ENCODE results near the gene RINL.
A peak's percentile ranks its signal among the peaks of the same experiment; 100 is the strongest.
"Not testable (repeated sequence)": the region's sequence is repeated elsewhere in the genome, so short reads cannot be mapped to it uniquely, and the experiment has no call there.

RINL gene

GRCh38 chr19:38904581-38905539 lies 26.8 kb upstream of the RINL start:
- DNase-seq, result no peak

DNA sequence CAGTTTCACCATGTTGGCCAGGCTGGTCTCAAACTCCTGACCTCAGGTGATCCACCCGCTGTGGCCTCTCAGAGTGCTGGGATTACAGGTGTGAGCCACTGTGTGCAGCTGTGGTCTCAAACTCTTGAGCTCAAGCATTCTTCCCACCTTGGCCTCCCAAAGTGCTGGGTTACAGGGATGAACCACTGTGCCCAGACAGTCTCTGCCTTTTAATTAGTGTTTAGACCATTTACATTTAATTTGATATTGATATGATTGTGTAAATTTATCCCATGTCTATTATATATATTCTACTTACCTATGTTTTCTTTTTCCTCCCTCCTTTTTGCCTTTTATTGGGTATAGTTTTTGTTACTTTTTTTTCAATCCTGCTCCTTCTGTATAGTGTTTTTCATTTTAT lies 23.6 kb upstream of the RINL start:
- no peak for DNase-seq

DNA sequence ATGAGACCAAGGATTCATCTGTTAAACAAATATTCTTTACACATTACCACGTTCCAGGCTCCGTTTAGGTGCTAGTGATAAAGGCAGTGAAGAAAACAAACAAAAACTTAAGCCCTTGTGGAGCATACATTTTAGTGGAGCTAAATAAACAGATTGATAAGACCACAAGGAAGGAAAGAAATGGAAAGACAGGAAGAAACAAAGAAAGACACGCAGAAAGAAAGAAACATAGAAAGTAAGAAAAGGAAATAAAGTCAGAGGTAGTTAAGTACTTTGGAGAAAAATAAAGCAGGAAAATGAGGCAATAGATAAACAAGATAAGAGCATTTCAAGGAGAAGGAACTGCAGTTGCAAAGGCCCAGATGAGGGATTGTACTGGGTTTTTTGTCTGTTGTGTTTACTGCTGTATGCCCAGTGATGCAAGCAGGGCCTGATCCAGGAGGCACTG lies 22.7 kb upstream of the RINL start:
- no peak for DNase-seq

- DNase-seq, result no peak
Observed at GRCh38 chr19:38900202-38900629, 22.1 kb upstream of the RINL start.

- DNase-seq, result peak; percentile 96 to 97
Observed at GRCh38 chr19:38899447-38900201, 21.5 kb upstream of the RINL start, which contains the start of the genes NFKBIB and SIRT2. TSS of gene NFKBIB (plus strand) at chr19:38899969. CDS start at chr19:38900033, 64 bp downstream. TSS of gene SIRT2 (minus strand) at chr19:38899618. CDS start at chr19:38899521, 97 bp downstream.

DNA sequence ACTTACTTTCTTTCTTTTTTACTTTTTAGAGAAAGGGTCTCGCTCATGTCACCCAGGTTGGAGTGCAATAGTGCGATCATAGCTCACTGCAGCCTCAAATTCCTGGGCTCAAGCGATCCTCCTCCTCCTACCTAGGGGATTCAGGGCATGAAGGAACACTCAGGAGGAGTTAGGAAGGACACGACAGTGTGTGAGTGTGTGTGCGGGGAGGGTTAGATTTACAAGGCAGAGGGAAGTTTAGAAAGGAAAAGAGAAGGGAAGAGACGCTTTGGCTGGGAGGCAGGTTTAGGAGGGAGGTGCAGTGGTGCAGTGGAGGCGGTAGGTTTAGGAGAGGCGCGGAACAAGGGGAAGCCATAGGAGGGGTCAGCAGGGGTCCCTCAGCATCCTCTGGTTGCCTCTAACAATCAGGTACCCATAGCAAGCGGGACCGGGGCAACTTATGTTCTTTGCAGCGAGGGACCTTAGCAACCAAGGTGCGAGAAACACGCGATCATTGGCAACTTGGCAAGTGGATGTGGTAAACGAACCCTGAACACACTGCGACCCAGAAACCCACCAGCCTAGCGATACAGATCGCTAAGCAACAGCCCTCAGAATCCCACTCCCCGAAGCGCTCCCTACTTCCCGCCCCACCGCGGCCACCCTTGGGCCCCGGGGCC lies 20.8 kb upstream of the RINL start:
- DNase-seq, result no peak

DNA sequence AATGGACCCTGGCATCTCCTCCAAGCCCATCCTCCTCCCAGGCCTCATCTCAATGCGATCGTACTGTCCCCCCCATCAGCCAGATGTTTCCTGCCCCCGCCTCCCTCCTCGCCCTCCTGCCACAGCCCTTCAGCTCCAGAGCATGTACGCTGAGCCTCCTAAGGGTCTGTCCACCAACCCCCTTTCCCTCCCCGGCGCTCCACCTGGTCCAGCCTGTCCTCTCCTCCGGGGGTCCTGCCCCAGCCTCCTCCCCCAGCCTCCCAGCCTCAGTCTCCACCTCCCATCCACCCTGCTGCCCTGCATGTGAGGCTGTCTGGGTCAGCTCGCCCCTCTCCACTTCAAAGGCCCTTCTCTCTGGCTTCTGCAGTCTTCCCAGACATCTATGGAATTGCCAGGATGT lies 16.9 kb upstream of the RINL start:
- DNase-seq, result no peak

- DNase-seq, result no peak
Observed at GRCh38 chr19:38893341-38893771, 15.3 kb upstream of the RINL start.

DNA sequence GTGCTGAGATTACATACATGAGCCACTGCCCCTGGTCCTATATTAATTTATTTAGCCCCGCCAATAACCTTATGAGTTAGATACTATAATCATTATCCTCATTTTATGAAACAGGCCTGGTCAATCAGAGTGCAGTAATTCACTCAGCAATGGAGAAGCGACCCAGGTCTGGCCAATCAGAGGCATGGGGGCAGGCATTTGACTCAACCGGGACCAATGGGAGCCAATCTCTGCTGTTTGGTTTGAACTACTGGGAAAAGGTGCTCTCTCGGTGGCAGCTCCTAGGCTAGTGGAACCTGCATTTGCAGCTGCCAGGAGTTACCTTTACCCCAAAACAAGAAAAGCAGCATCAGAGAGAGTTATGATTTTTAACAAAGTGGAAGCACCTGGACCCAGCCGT lies 14.8 kb upstream of the RINL start:
- DNase-seq, result no peak

GRCh38 chr19:38891771-38892170 lies 13.7 kb upstream of the RINL start:
- no peak for DNase-seq

DNA sequence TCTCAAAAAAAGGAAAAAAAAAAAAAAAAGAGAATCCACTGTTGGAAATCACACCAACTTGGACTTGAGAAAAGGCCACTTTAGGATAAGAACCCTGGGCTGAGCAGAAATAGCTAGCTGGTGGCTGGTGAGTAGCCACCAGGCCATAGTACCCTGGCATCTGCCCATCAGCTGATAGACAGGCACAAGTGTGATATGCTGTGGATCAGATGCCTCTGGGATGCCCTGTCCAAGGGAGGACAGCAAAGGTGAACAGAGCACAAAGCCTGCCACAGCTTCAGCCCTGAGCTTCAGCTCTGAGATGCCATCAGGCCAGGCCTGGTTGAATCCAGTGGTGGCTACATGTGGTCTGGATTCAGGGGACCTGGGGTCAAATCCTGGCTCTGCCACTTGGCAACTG lies 12.6 kb upstream of the RINL start:
- DNase-seq, result no peak

DNA sequence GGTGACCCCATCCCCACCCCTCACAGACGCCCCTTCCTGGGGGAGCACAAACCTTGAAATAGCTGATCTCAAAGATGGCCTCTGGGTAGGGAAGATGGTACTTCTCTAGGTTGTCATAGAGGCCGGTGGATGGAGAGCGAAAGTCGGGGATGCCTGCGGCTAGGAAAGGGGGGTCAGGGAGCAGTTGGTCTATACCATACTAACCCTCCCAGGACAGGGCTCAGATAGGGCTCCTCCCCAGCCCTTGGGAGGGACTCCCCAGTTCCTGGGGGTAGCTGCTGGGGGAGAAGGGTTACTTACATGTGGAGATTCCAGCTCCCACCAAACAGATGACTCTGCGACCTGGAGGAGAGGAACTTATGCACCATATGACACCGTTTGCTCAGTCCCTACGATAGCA lies 11.7 kb upstream of the RINL start:
- DNase-seq, result no peak

- no peak for DNase-seq
Observed at GRCh38 chr19:38888876-38889275, 10.8 kb upstream of the RINL start.

GRCh38 chr19:38884691-38885090 lies 6.6 kb upstream of the RINL start:
- not testable (repeated sequence) for DNase-seq

DNA sequence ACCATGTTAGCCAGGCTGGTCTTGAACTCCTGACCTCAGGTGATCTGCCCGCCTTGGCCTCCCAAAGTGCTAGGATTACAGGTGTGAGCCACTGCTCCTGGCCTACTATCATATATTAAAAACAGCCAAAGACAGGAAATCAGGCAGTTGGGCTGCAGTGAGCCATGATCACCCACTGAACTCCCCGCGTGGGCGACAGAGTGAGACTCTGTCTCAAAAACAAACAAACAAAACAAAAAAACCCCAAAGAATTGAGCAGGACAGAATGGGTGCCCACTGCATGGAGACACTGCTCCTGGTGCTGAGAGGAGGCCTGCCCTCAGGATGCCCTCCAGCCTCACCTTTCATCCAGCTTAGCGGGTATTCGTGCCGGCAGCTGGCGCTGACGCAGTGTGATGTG lies 5.2 kb upstream of the RINL start:
- no peak for DNase-seq

DNA sequence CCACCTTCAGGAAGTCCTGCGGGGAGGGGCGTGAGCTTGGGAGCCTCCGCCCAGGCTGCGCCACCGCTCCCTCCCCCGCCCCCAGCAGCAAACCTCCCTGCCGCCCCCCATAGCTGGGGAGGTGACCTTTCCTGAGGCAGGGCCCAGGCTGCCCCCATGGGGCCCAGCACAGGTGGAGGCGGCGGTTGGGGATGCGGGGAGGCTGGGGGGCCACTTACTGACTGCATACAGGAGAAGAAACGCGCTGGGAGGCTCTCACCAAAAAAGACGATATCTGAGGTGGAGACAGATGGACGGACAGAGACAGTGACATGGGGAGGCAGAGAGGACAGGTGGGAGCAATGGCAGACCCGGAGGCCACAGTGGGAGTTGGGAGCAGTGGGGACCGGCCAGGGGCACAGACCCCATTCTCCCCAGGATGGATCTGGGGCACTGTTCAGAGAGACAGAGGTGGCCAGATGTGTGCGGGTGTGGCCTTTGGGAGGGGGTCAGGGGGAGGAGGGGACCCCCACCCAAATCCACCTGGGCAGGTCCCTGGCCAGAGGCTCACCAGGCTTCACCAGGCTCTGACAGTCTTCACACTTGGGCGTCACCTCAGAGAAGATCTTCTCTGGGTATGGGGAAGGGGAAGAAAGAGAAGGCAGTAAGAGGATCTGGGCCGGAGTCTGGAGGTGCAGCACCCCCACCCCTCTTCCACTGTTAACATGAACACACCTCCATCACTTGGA lies 3.0 kb upstream of the RINL start:
- DNase-seq, result no peak

DNA sequence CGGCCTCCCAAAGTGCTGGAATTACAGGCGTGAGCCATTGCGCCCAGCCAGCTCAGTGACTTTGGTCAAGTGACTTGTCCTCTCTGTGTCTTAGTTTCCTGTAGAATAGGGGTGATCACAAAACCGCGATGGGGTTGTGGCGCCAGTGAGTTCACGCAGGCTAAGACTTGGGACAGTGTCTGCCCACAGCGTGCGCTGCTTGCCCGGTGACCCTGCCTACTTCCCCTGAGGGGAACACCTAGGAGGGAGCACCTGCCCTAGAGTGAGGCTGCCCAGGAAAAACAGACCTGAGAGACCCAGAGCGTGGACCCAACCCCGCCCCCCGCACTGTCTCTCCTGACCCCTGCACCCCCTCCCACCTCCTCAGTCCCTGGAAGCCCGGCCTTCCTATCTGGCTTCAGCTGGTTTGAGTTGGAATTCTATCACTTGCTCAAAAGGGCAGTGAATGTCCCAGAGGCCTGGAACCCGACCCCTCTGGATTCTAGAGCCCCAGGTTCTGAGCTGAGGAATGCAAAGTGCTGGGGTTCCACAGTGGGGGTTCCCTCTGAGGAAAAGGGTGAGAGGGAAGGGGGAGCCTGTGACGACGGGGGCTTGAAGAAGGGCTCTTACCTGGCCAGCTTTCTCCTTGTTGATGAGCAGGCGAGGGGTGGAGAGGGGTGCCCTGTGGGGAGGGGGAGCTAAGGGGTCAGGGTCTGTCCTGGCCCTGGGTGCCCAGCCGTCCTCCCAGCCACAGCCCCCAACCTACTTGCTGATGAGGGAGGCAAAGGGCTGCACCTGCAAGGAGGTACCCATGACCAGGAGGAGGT lies 2.2 kb upstream of the RINL start:
- no peak for DNase-seq

GRCh38 chr19:38879400-38879751 lies 1.3 kb upstream of the RINL start:
- DNase-seq, result no peak

- no peak for DNase-seq
Observed at GRCh38 chr19:38878575-38879399, 712 bp upstream of the RINL start.

DNA sequence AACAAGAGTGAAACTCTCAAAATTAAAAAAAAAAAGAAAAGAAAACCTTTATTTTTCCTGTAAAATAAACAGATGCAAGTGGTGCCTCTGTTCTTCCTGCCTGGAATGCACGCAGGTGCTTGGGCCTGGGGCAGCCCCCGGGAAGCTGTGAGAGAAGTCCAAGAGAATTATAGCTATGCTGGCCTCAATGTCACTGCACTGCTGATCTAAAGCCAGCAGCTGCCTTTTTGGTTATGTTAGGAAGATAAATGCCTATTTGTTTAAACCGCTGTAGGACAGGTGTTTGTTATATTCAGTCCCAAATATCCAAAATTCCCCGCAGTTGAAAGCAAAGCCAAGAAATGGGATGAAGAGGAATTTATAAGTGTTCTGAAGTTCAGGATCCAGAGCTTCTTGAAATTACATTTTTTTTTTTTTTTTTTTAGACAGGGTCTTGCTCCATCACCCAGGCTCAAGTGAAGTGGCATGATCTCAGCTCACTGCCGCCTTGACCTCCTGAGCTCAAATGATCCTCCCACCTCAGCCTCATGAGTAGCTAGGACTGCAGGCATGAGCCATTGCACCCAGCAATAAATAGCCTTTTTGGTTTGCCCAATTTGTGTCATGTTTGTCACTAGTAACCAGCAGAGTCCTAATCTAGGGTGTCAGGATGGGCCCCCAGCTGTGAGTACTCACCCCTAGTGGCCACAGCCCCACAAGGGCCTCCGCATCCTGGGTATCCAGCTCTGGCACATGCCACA lies 2.2 kb downstream of the RINL start:
- DNase-seq, result no peak
